MCF 10A (cell line): ENCODE measurements around the gene OR51B6. TPM values are rescaled to one million over a fixed set of nuclear protein-coding genes. Genes with fewer than 3 reads are reported as not detected.
"Not testable (repeated sequence)": the region's sequence is repeated elsewhere in the genome, so short reads cannot be mapped to it uniquely, and the experiment has no call there.

Source experiments
- BruUV-seq: library from RNA; stranded (reverse); fragments of 400-500 nt; replicated peaks from 2 replicates; lab custom pipeline; 2021; lab: Mats Ljungman, UMichigan
- CTCF ChIA-PET: fragments of 300-600 bp; sonication (Branson Sonifier 250); formaldehyde crosslinking; extraction: SDS; loops from one replicate; lab custom pipeline; 2021; ENCODE audit warnings: antibody characterized with exemption, inconsistent platforms; lab: Yijun Ruan, JAX
- POLR2A ChIA-PET: fragments of 300-600, 350-650 bp; sonication (Branson Sonifier 250); formaldehyde crosslinking; extraction: SDS; loops from one replicate; lab custom pipeline; 2020; ENCODE audit warnings: antibody characterized with exemption, inconsistent platforms; lab: Yijun Ruan, JAX
- DNase-seq: peaks from one replicate; pipeline ENCODE4 v3.0.0-alpha.2; 2018; ENCODE audit not compliant: unreplicated experiment
- H3K27ac Mint-ChIP-seq: one replicate; pipeline ENCODE4 v1.8.0; 2022; ENCODE audit warnings: mild to moderate bottlenecking, low read depth, mixed read lengths; ENCODE audit not compliant: unreplicated experiment
- H3K27me3 Mint-ChIP-seq: one replicate; pipeline ENCODE4 v1.8.0; 2022; ENCODE audit warnings: mixed read lengths; ENCODE audit not compliant: insufficient read depth, unreplicated experiment
- H3K36me3 Mint-ChIP-seq: one replicate; pipeline ENCODE4 v1.8.0; 2022; ENCODE audit warnings: mild to moderate bottlenecking, moderate library complexity, mixed read lengths; ENCODE audit not compliant: insufficient read depth, unreplicated experiment
- H3K4me1 Mint-ChIP-seq: one replicate; pipeline ENCODE4 v1.8.0; 2022; ENCODE audit warnings: mixed read lengths; ENCODE audit not compliant: insufficient read depth, unreplicated experiment
- H3K4me3 Mint-ChIP-seq: one replicate; pipeline ENCODE4 v1.8.0; 2022; ENCODE audit warnings: mild to moderate bottlenecking, moderate library complexity, mixed read lengths; ENCODE audit not compliant: unreplicated experiment
- H3K9me3 Mint-ChIP-seq: one replicate; pipeline ENCODE4 v1.8.0; 2022; ENCODE audit warnings: mixed read lengths; ENCODE audit not compliant: unreplicated experiment
- intact Hi-C: fragments of 100-400 bp; cut with micrococcal nuclease; formaldehyde crosslinking; loops from 2 replicates; pipeline ENCODE4 v1.14.1; 2022
- total RNA-seq: library from RNA; stranded (reverse); gene quantifications from 2 replicates; pipeline ENCODE4 v1.2.3, GENCODE V29; 2022
- TF ChIP-seq, protein P1 (sequence below): fragments of 200-600 bp; IDR thresholded peaks from one replicate; pipeline ENCODE4 v1.8.0; 2022; ENCODE audit warnings: antibody characterized with exemption, mild to moderate bottlenecking; ENCODE audit not compliant: unreplicated experiment

Gene OR51B6
- total RNA-seq, 1 experiment from 2014 or later = not detected

DNA sequence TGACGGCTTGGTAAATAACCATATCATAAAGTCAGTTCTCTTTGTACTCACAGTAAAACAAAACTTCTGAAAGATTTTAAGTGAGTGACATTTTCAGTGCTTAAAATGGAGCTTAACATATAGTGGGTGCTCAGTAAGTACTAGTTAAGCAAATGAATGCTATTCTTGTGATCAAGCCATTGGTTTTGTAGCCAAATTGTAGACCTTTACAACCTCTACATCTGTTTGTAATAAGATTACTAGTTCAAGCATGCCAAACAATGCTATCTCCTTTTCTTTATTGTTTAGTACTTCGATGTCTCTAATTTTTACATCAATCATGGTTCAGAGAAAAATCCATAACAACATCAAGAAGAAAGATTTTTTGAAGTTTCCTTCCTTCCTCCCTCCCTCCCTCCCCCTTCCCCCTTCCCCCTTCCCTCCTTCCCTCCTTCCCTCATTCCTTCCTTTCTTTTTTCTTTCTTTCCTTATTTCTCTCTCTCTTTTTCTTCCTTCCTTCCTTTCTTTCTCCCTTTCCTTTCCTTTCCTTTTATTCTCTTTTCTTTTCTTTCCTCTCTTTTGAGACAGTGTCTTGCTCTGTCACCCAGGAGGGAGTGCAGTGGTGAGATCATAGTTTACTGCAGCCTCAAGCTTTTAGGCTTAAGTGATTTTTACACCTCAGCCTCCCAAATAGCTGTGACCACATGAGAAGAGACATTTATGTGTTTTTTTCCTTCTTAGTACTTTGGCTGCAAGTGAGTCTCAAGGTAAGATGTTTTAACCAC is 43.9 kb upstream of the OR51B6 start:
- ChIA-PET POLR2A (no interaction called here), CTCF (interaction anchor here (0.6 to 1.3 kb wide), 3 partner anchors 16 to 73 kb away, joined by 3 to 5 read pairs (median 3); no protein-coding TSS in a partner anchor)
- TF ChIP-seq, protein P1, sequence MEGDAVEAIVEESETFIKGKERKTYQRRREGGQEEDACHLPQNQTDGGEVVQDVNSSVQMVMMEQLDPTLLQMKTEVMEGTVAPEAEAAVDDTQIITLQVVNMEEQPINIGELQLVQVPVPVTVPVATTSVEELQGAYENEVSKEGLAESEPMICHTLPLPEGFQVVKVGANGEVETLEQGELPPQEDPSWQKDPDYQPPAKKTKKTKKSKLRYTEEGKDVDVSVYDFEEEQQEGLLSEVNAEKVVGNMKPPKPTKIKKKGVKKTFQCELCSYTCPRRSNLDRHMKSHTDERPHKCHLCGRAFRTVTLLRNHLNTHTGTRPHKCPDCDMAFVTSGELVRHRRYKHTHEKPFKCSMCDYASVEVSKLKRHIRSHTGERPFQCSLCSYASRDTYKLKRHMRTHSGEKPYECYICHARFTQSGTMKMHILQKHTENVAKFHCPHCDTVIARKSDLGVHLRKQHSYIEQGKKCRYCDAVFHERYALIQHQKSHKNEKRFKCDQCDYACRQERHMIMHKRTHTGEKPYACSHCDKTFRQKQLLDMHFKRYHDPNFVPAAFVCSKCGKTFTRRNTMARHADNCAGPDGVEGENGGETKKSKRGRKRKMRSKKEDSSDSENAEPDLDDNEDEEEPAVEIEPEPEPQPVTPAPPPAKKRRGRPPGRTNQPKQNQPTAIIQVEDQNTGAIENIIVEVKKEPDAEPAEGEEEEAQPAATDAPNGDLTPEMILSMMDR = no peak
- intact Hi-C loops = no loop called here
- H3K4me1 Mint-ChIP-seq = no peaks in the 10 kb centered on the region
- no peak overlapping the region for H3K27ac Mint-ChIP-seq
- no peak overlapping the region for H3K4me3 Mint-ChIP-seq
- no peaks in the 10 kb centered on the region for H3K9me3 Mint-ChIP-seq
- no TSS peak for BruUV-seq
- peaks cover 39% of the 10 kb centered on the region for H3K27me3 Mint-ChIP-seq
- no peaks in the 10 kb centered on the region for H3K36me3 Mint-ChIP-seq
- DNase-seq = no peak

DNA sequence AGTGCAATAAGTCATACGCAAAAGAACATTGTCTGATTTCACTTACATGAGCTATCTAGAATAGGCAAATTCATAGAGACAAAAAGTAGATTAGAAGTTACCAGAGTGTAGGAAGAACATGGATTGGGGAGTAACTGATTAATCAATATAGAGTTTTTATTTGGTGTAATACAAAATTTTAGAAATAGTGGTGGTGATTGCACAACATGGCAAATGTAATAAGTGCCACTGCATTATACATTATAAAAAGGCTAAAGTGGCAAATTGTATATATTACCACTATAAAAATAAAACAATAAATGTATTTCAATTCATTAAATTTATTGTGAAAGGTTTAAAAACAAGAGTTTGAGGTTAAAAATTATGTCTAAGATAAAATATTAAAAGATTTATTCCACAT is 40.9 kb upstream of the OR51B6 start:
- Mint-ChIP-seq H3K27me3 (peaks cover 38% of the 10 kb centered on the region), H3K4me3 (no peak overlapping the region), H3K9me3 (no peaks in the 10 kb centered on the region), H3K36me3 (no peaks in the 10 kb centered on the region), H3K27ac (no peak overlapping the region), H3K4me1 (no peaks in the 10 kb centered on the region)
- no peak for DNase-seq
- BruUV-seq = no TSS peak
- POLR2A ChIA-PET = no interaction called here
- CTCF ChIA-PET = no interaction called here
- TF ChIP-seq, protein P1 = no peak
- intact Hi-C loops = no loop called here

DNA sequence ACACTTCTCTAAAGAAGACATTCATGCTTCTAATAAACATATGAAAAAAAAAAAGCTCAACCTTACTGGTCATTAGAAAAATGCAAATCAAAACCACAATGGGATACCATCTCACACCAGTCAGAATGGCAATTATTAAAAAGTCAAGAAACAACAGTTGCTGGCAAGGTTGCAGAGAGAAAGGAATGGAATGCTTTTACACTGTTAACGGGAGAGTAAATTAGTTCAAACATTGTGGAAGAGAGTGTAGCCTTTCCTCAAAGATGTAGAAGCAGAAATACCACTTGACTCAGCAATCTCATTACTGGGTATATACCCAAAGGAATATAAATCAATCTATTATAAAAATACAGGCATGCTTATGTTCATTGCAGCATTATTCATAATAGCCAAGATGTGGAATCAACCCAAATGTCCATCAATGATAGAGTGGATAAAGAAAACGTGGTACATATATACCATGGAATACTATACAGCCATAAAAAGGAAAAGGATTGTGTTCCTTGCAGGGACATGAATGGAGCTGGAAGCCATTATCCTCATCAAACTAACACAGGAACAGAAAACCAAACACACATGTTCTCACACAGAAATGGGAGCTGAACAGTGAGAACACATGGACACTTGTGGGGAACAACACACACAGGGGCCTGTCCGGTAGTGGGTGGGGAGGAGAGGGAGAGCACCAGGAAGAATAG is 37.8 kb upstream of the OR51B6 start:
- H3K27me3 Mint-ChIP-seq = peaks cover 24% of the 10 kb centered on the region
- DNase-seq, H3K36me3 Mint-ChIP-seq, H3K9me3 Mint-ChIP-seq, H3K27ac Mint-ChIP-seq, POLR2A ChIA-PET, intact Hi-C loops, H3K4me1 Mint-ChIP-seq, H3K4me3 Mint-ChIP-seq, BruUV-seq: not testable (repeated sequence)
- CTCF ChIA-PET = interaction anchor here (0.7 kb wide), 1 partner anchor 921 kb away, joined by 4 read pairs; no protein-coding TSS in a partner anchor

DNA sequence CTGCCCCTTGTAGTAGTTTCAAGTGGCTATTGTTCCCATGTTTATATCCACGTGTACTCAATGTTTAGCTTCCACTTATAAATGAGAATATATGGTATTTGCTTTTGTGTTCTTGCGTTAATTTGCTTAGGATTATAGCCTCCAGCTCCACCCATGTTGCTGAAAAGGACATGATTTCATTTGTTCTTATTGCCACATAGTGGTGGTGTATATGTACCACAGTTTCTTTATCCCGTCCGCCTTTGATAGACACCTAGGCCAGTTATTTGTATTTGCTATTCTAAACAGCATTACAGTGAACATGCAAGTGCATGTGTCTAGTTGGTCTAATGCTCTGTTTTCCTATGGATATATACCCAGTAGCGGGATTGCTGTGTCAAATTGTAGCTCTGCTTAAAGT is 34.0 kb upstream of the OR51B6 start:
- no peaks in the 10 kb centered on the region for H3K36me3 Mint-ChIP-seq
- DNase-seq = no peak
- TF ChIP-seq, protein P1 = no peak
- no peak overlapping the region for H3K27ac Mint-ChIP-seq
- peaks cover 35% of the 10 kb centered on the region for H3K27me3 Mint-ChIP-seq
- no peaks in the 10 kb centered on the region for H3K4me1 Mint-ChIP-seq
- ChIA-PET CTCF (interaction anchor here (0.5 kb wide), 1 partner anchor 293 kb away, joined by 3 read pairs; no protein-coding TSS in a partner anchor), POLR2A (no interaction called here)
- no peaks in the 10 kb centered on the region for H3K9me3 Mint-ChIP-seq
- no TSS peak for BruUV-seq
- H3K4me3 Mint-ChIP-seq = no peak overlapping the region
- intact Hi-C loops = no loop called here
